Measurements from ENCODE around the gene DTD1.

GRCh38 chr20:18588574-18588933 is 700 bp downstream of the DTD1 start:
- TF ChIP-seq CTCF (IDR thresholded peaks at IDR 0.05; ENCODE audit: insufficient read depth, low read depth, low read length) (no peak), EZH2 (IDR thresholded peaks at IDR 0.05; ENCODE audit: insufficient read depth, low read length) (no peak)

Data from astrocyte (in vitro differentiated cells and primary cell).